DND-41 (cell line): ENCODE data around the gene TMEM259.

Experiments
- EZH2 ChIP-seq: IDR thresholded peaks from 3 replicates; pipeline ENCODE4 v1.6.1; 2012; ENCODE audit warnings: borderline replicate concordance, low read depth, mild to moderate bottlenecking, moderate library complexity, low read length, inconsistent platforms; ENCODE audit not compliant: severe bottlenecking
- TF ChIP-seq, protein P1 (sequence below): IDR thresholded peaks from 2 replicates; pipeline ENCODE4 v1.5.1; 2012; ENCODE audit warnings: borderline replicate concordance, low read length, moderate library complexity, mild to moderate bottlenecking; ENCODE audit not compliant: poor library complexity, severe bottlenecking; ENCODE audit errors: extremely low read depth

DNA sequence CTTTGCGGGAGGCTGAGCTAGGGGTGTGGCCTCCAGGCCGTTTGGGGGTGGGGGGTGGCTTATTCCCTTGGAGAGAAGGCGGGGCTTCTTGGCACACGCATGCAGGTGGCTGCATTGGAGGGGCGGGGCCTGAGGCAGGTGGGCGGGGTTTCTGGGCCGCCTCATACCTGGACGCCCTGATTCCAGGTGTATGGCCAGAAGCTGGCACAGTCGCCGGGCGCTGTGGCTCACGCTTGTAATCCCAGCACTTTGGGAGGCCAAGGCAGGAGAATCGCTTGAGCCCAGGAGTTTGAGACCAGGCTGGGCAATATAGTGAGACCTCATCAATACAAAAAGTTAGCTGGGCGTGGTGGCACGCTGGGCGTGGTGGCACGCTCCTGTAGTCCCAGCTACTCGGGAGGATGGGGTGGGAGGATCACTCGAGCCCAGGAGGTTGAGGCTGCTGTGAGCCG lies 26.8 kb upstream of the TMEM259 start:
- TF ChIP-seq, protein P1, sequence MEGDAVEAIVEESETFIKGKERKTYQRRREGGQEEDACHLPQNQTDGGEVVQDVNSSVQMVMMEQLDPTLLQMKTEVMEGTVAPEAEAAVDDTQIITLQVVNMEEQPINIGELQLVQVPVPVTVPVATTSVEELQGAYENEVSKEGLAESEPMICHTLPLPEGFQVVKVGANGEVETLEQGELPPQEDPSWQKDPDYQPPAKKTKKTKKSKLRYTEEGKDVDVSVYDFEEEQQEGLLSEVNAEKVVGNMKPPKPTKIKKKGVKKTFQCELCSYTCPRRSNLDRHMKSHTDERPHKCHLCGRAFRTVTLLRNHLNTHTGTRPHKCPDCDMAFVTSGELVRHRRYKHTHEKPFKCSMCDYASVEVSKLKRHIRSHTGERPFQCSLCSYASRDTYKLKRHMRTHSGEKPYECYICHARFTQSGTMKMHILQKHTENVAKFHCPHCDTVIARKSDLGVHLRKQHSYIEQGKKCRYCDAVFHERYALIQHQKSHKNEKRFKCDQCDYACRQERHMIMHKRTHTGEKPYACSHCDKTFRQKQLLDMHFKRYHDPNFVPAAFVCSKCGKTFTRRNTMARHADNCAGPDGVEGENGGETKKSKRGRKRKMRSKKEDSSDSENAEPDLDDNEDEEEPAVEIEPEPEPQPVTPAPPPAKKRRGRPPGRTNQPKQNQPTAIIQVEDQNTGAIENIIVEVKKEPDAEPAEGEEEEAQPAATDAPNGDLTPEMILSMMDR = no peak
- TF ChIP-seq EZH2 = no peak
